ENCODE data around the gene PARN. TPM values are rescaled to one million over a fixed set of nuclear protein-coding genes. Genes with fewer than 3 reads are reported as not detected.

PARN gene
- polyA plus RNA-seq, 2 of the 4 experiments (the other 2 are of a cell fraction) = 40.0 to 58.6 TPM

DNA sequence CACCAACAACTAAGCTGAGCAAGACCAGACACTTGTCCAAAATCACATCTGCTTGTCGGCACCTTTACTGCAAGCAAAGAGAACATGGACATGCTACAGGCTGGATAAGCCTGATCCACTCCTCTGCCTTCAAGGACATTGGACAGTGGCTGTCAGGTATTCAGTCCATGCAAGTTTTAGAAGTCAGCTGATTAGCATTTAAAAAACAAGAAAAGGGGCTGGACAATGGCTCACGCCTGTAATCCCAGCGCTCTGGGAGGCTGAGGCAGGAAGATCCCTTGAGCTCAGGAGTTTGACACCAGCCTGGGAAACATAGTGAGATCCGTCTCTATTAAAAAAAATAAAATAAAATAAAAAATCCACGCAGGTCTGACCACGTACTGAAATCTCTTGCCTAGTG lies 20.3 kb downstream of the PARN start:
- FAIRE-seq = no peak
- 93% methylated on average over 6 of the region's 6 CpGs for WGBS (ENCODE audit: missing lambda C conversion rate)
- Histone ChIP-seq H3K4me1 (no peaks in the 10 kb centered on the region), H3K27ac (no peak overlapping the region), H3K9me3 (no peaks in the 10 kb centered on the region), H3K4me2 (no peak overlapping the region), H3K4me3 (no peak overlapping the region)
- DNase-seq (ENCODE audit: low read depth in 1 of 2, low spot score in 1 of 2) = no peak
- POLR2A ChIA-PET = no interaction called here
- no peak for ATAC-seq
- CTCF ChIA-PET = interaction anchor here (0.6 to 3.1 kb wide), 2 partner anchors 10 to 31 kb away, joined by 3 to 17 read pairs; no protein-coding TSS in a partner anchor
- TF ChIP-seq MYC (IDR thresholded peaks at IDR 0.05; ENCODE audit: borderline replicate concordance, low read length) (no peak), EHF (CRISPR knock-in tag; IDR thresholded peaks at IDR 0.05) (no peak), HMGXB4 (CRISPR knock-in tag; IDR thresholded peaks at IDR 0.05; ENCODE audit: borderline replicate concordance) (no peak), BHLHE40 (IDR thresholded peaks at IDR 0.05; ENCODE audit: low read depth, low read length) (no peak), NR3C1 (IDR thresholded peaks at IDR 0.05) (no peak), FOSL2 (IDR thresholded peaks at IDR 0.05) (no peak), FOSL2 (CRISPR knock-in tag; IDR thresholded peaks at IDR 0.05) (no peak), HOXA7 (CRISPR knock-in tag; IDR thresholded peaks at IDR 0.05) (no peak), CHD4 (IDR thresholded peaks at IDR 0.05; ENCODE audit: borderline replicate concordance) (no peak), EHMT2 (IDR thresholded peaks at IDR 0.05; ENCODE audit: low read depth) (no peak)
- TF ChIP-seq, protein P1, sequence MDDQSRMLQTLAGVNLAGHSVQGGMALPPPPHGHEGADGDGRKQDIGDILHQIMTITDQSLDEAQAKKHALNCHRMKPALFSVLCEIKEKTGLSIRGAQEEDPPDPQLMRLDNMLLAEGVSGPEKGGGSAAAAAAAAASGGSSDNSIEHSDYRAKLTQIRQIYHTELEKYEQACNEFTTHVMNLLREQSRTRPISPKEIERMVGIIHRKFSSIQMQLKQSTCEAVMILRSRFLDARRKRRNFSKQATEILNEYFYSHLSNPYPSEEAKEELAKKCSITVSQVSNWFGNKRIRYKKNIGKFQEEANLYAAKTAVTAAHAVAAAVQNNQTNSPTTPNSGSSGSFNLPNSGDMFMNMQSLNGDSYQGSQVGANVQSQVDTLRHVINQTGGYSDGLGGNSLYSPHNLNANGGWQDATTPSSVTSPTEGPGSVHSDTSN (IDR thresholded peaks at IDR 0.05) = no peak

GRCh38 chr16:14608604-14609003 lies 21.5 kb downstream of the PARN start:
- ATAC-seq (no peak), FAIRE-seq (no peak), DNase-seq (ENCODE audit: low read depth in 1 of 2, low spot score in 1 of 2) (no peak)
- 91% methylated on average over 6 of the region's 6 CpGs for WGBS (ENCODE audit: missing lambda C conversion rate)
- CTCF ChIA-PET = interaction anchor here (1.6 to 3.1 kb wide), 2 partner anchors 9 to 17 kb away, joined by 3 to 17 read pairs; no protein-coding TSS in a partner anchor
- Histone ChIP-seq H3K4me3 (no peak overlapping the region), H3K4me1 (no peaks in the 10 kb centered on the region), H3K27ac (no peak overlapping the region), H3K9me3 (no peaks in the 10 kb centered on the region), H3K4me2 (no peak overlapping the region)
- POLR2A ChIA-PET = no interaction called here
- TF ChIP-seq USF2 (IDR thresholded peaks at IDR 0.05) (no peak), POLR2AphosphoS2 (conservative IDR thresholded peaks at IDR 0.05; ENCODE audit: low read length) (no peak), GATA3 (IDR thresholded peaks at IDR 0.05; ENCODE audit: borderline replicate concordance) (no peak), ZC3H11A (IDR thresholded peaks at IDR 0.05) (no peak), NR3C1 (IDR thresholded peaks at IDR 0.05) (no peak), ESRRA (IDR thresholded peaks at IDR 0.05; ENCODE audit: borderline replicate concordance, low read length) (no peak), ZNF302 (CRISPR knock-in tag; IDR thresholded peaks at IDR 0.05) (no peak), BCL3 (IDR thresholded peaks at IDR 0.05) (no peak), RAD21 (conservative IDR thresholded peaks at IDR 0.05 in 1 of 2, IDR thresholded peaks at IDR 0.05 in 1 of 2) (no peak), CEBPB (IDR thresholded peaks at IDR 0.05) (no peak), CTCF (IDR thresholded peaks at IDR 0.05) (no peak)
